Peyer's patch (tissue), 4 donors: Measurements from ENCODE around the gene DOCK8.

Experiments used
- POLR2A ChIP-seq, 2 donors: fragments of 450-650 bp; IDR thresholded peaks; one replicate each; pipeline ENCODE4 v1.5.1; 2017; ENCODE audit warnings: antibody characterized with exemption in 2 of 2, mild to moderate bottlenecking in 2 of 2, moderate library complexity in 2 of 2
- TF ChIP-seq, protein P1 (sequence below), 6 experiments: fragments of 450-650 bp in 4 of 6; fragments of 200-600 bp in 2 of 6; sonication (generic) in 1 of 6; IDR thresholded peaks; one replicate each; pipeline ENCODE4 v1.5.1; 2017 to 2019; ENCODE audit warnings: antibody characterized with exemption in 6 of 6, mild to moderate bottlenecking in 3 of 6, moderate library complexity in 1 of 6

DNA sequence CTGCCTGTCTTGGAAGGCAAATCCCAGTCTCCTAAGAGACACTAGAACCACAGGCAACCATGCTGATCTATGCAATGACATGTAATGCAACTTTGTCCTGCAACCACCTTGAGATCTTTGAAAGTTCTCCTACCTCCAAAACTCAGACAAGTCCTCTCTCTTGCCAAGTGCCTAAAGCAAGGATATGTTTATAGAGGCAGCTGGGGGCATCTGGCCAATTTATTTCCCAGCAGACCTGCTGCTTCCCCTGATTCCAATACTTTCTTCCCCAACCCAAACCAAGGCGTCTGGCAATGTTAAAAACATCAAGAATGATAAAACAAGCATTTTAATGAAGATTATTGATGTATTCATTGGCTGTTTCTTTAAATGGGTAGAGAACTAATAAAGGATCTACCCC is 138.4 kb downstream of the DOCK8 start:
- TF ChIP-seq, protein P1, sequence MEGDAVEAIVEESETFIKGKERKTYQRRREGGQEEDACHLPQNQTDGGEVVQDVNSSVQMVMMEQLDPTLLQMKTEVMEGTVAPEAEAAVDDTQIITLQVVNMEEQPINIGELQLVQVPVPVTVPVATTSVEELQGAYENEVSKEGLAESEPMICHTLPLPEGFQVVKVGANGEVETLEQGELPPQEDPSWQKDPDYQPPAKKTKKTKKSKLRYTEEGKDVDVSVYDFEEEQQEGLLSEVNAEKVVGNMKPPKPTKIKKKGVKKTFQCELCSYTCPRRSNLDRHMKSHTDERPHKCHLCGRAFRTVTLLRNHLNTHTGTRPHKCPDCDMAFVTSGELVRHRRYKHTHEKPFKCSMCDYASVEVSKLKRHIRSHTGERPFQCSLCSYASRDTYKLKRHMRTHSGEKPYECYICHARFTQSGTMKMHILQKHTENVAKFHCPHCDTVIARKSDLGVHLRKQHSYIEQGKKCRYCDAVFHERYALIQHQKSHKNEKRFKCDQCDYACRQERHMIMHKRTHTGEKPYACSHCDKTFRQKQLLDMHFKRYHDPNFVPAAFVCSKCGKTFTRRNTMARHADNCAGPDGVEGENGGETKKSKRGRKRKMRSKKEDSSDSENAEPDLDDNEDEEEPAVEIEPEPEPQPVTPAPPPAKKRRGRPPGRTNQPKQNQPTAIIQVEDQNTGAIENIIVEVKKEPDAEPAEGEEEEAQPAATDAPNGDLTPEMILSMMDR (IDR thresholded peaks at IDR 0.05): no peak
- no peak for TF ChIP-seq POLR2A (IDR thresholded peaks at IDR 0.05)
